Cardiac muscle cell (in vitro differentiated cells and primary cell): Measurements from ENCODE around the gene PGPEP1. TPM values are rescaled to one million over a fixed set of nuclear protein-coding genes. Genes with fewer than 3 reads are reported as not detected.

Source experiments
- DNase-seq, 2 donors: peaks; one replicate each; pipeline versions ENCODE4 v3.0.0 to v3.0.0-alpha.2; 2010 to 2017; ENCODE audit warnings: low read depth in 1 of 2, low spot score in 1 of 2
- H3K27ac ChIP-seq: fragments of 200-600 bp; sonication (generic); 2 replicates; pipeline ENCODE4 v1.5.1; 2016
- H3K27me3 ChIP-seq: fragments of 200-600 bp; sonication (generic); 2 replicates; pipeline ENCODE4 v1.6.0; 2016; ENCODE audit warnings: control low read depth
- H3K36me3 ChIP-seq: fragments of 200-600 bp; sonication (generic); 2 replicates; pipeline ENCODE4 v1.5.1; 2016; ENCODE audit warnings: control low read depth
- H3K4me1 ChIP-seq: fragments of 200-600 bp; sonication (generic); 2 replicates; pipeline ENCODE4 v1.8.1; 2017; ENCODE audit warnings: low read depth, mild to moderate bottlenecking, mixed run types
- H3K4me3 ChIP-seq: fragments of 200-600 bp; sonication (generic); 2 replicates; pipeline ENCODE4 v1.5.1; 2016; ENCODE audit warnings: mild to moderate bottlenecking
- H3K9me3 ChIP-seq: fragments of 200-600 bp; sonication (generic); 2 replicates; pipeline ENCODE4 v1.5.1; 2017; ENCODE audit warnings: low read depth, mild to moderate bottlenecking, control low read depth
- CTCF ChIP-seq: IDR thresholded peaks from 2 replicates; pipeline ENCODE4 v1.5.1; 2012; ENCODE audit warnings: low read depth, mild to moderate bottlenecking, low read length
- polyA plus RNA-seq: library from polyadenylated mRNA; unstranded; fragments of >200 nt; fragmentation: Nextera tagmentation; extraction: Ambion mirVana; gene quantifications from 2 replicates; pipeline ENCODE4 v1.2.1, GENCODE V29; 2016
- total RNA-seq: library from RNA; depleted of rRNA; stranded (reverse); fragments of >200 nt; gene quantifications from 2 replicates; pipeline ENCODE4 v1.2.3, GENCODE V29; 2016

The PGPEP1 gene
- total and polyA plus RNA-seq, 2 experiments from 2014 or later = 12.9 to 19.6 TPM

DNA sequence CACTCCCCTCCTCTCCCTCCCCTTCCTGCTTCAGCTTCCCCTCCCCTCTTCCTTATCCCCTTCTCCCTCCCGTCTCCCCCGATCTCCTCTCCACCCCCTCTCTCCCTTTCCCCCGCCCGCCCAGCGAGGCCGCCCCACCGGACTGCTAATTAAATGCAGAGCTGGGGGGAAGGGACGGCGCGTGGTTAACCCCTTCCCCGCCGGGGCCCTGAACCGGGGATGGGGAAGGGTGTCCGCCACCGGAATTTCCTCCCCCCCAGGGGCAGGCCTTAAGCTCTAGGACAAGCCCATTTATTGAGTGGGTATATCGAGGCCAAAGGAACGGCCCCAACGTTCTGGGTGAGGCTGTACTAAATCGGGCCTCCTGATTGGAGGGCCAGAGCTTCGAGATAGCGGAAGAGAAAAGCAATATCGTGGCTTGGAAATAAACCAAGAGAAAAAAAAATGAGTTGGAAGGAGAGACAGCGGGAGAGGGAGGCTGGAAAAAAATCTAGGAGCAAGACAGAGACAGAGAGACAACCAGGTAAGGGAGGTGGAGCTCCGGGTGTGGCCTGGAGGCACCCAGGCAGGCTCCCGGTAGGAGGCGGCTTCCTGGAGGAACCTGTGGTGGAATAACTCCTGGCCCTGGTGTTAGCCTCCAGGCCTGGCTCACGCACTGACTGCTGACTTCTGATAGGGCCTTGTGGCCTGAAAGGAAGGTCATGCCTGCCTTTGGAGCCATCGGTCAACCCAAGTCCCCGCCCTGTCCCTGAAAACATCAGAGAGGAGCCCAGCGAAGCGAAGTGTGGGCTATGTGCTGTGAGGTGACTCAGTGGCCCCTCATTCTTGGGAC is 47.4 kb upstream of the PGPEP1 start:
- Histone ChIP-seq H3K4me1 (peaks cover 8% of the 10 kb centered on the region), H3K36me3 (no peaks in the 10 kb centered on the region), H3K27ac (peak overlapping the region; percentile 94), H3K9me3 (no peaks in the 10 kb centered on the region), H3K27me3 (no peaks in the 10 kb centered on the region), H3K4me3 (peak overlapping the region; percentile 51)
- no peak for TF ChIP-seq CTCF
- peak; percentile 84 to 90 for DNase-seq

- no peak overlapping the region for H3K4me3 ChIP-seq
- H3K36me3 ChIP-seq = no peaks in the 10 kb centered on the region
- no peaks in the 10 kb centered on the region for H3K9me3 ChIP-seq
- TF ChIP-seq CTCF = no peak
- H3K27ac ChIP-seq = peak overlapping the region; percentile 94
- no peak for DNase-seq
- no peaks in the 10 kb centered on the region for H3K27me3 ChIP-seq
- peaks cover 3% of the 10 kb centered on the region for H3K4me1 ChIP-seq
Measured at GRCh38 chr19:18293642-18294466, 46.5 kb upstream of the PGPEP1 start.

DNA sequence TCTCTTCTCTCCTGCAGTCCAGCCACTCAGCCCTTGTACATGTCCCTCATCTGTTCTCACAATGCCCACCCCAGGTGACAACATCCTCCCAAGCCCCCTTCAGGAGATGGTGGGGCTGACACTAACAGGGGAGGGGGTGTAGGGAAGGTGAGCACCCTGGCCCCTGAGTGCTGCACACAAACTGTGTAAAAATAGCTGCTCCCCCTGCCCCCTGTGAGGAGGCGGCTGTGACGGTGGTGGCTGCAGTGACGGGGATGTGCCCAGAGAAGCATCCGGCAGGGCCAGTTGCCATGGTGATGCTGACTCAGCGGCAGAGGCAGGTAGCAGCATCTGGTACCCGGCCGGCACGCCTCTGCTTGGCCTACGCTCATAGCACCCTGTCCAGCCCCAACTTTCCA is 45.9 kb upstream of the PGPEP1 start:
- Histone ChIP-seq H3K9me3 (no peaks in the 10 kb centered on the region), H3K36me3 (no peaks in the 10 kb centered on the region), H3K27ac (peak overlapping the region; percentile 94), H3K4me1 (peaks cover 3% of the 10 kb centered on the region), H3K27me3 (no peaks in the 10 kb centered on the region), H3K4me3 (no peak overlapping the region)
- no peak for TF ChIP-seq CTCF
- DNase-seq = no peak

DNA sequence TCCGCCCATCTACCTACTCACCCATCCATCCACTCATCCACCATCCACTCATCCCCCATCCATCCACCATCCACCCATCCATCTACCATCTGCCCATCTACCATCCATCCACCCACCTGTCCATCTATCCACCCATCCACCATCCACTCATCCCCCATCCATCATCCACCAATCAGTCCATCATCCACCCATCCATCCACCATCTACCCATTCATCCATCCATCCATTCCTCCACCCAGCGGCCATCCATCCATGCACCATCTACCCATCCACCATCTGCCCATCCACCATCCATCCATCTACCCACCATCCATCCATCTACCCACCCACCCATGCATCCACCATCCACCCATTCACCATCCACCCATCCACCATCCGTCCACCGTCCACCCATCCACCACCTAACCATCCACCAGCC is 45.4 kb upstream of the PGPEP1 start:
- H3K27me3 ChIP-seq = no peaks in the 10 kb centered on the region
- no peaks in the 10 kb centered on the region for H3K9me3 ChIP-seq
- TF ChIP-seq CTCF = no peak
- H3K36me3 ChIP-seq = no peaks in the 10 kb centered on the region
- DNase-seq = no peak
- peaks cover 1% of the 10 kb centered on the region for H3K4me1 ChIP-seq
- H3K4me3 ChIP-seq = no peak overlapping the region
- no peak overlapping the region for H3K27ac ChIP-seq

GRCh38 chr19:18297308-18297707 is 43.1 kb upstream of the PGPEP1 start:
- no peak overlapping the region for H3K4me3 ChIP-seq
- no peaks in the 10 kb centered on the region for H3K36me3 ChIP-seq
- H3K4me1 ChIP-seq = no peaks in the 10 kb centered on the region
- DNase-seq = peak in 1 of 2 donors; percentile 35
- no peak for TF ChIP-seq CTCF
- no peaks in the 10 kb centered on the region for H3K9me3 ChIP-seq
- no peak overlapping the region for H3K27ac ChIP-seq
- no peaks in the 10 kb centered on the region for H3K27me3 ChIP-seq
